ENCODE results near the gene NEUROG2. TPM values are rescaled to one million over a fixed set of nuclear protein-coding genes. Genes with fewer than 3 reads are reported as not detected.
A peak's percentile ranks its signal among the peaks of the same experiment; 100 is the strongest.
"Not testable (repeated sequence)": the region's sequence is repeated elsewhere in the genome, so short reads cannot be mapped to it uniquely, and the experiment has no call there.

Gene NEUROG2
- total and polyA plus RNA-seq, 4 donors = not detected

- H3K9me3 ChIP-seq (ENCODE audit: control insufficient read depth in 4 of 4, insufficient read depth in 3 of 4, low read length in 3 of 4) = peaks cover 0 to 20% (median 0%) of the 10 kb centered on the region in 4 donors
- H3K4me1 ChIP-seq (ENCODE audit: control insufficient read depth in 5 of 5, insufficient read depth in 5 of 5, low read length in 5 of 5) = peaks cover 0 to 16% (median 4%) of the 10 kb centered on the region in 5 donors
- no peaks in the 10 kb centered on the region for H3K36me3 ChIP-seq (ENCODE audit: control insufficient read depth in 4 of 4, insufficient read depth in 4 of 4, low read length in 4 of 4)
- H3K27ac ChIP-seq (ENCODE audit: low read depth in 1 of 2, low read length in 1 of 2) = no peak overlapping the region
- ATAC-seq (ENCODE audit: insufficient read depth, low FRiP score) = peak; percentile 80
- peaks cover 13 to 77% (median 62%) of the 10 kb centered on the region in 3 donors for H3K27me3 ChIP-seq (ENCODE audit: control insufficient read depth in 3 of 3, insufficient read depth in 3 of 3, low read length in 2 of 3)
- 2 to 3% methylated on average over 46 of the region's 46 CpGs for WGBS, 2 donors
- DNase-seq = peak; percentile 50 to 74 (median 68)
- TF ChIP-seq CTCF (IDR thresholded peaks at IDR 0.05; ENCODE audit: control extremely low read depth, extremely low read depth) = peak; percentile 36
- no peak overlapping the region for H3K4me3 ChIP-seq
- no peak overlapping the region for H3K9ac ChIP-seq (ENCODE audit: insufficient read depth in 1 of 2, low read length in 2 of 2)
Observed at GRCh38 chr4:112523764-112524505, 8.0 kb upstream of the NEUROG2 start.

GRCh38 chr4:112523008-112523721 is 7.2 kb upstream of the NEUROG2 start:
- no peak overlapping the region for H3K4me3 ChIP-seq
- 2 to 6% methylated on average over 37 of the region's 37 CpGs for WGBS, 2 donors
- no peak for TF ChIP-seq CTCF (IDR thresholded peaks at IDR 0.05; ENCODE audit: control extremely low read depth, extremely low read depth)
- peaks cover 15 to 85% (median 70%) of the 10 kb centered on the region in 3 donors for H3K27me3 ChIP-seq (ENCODE audit: control insufficient read depth in 3 of 3, insufficient read depth in 3 of 3, low read length in 2 of 3)
- ATAC-seq (ENCODE audit: insufficient read depth, low FRiP score) (no peak), DNase-seq (peak; percentile 63 to 72 (median 67))
- peaks cover 0 to 16% (median 4%) of the 10 kb centered on the region in 5 donors for H3K4me1 ChIP-seq (ENCODE audit: control insufficient read depth in 5 of 5, insufficient read depth in 5 of 5, low read length in 5 of 5)
- H3K27ac ChIP-seq (ENCODE audit: low read depth in 1 of 2, low read length in 1 of 2) = no peak overlapping the region
- H3K9me3 ChIP-seq (ENCODE audit: control insufficient read depth in 4 of 4, insufficient read depth in 3 of 4, low read length in 3 of 4) = peaks cover 0 to 20% (median 0%) of the 10 kb centered on the region in 4 donors
- H3K36me3 ChIP-seq (ENCODE audit: control insufficient read depth in 4 of 4, insufficient read depth in 4 of 4, low read length in 4 of 4) = no peaks in the 10 kb centered on the region
- H3K9ac ChIP-seq (ENCODE audit: insufficient read depth in 1 of 2, low read length in 2 of 2) = no peak overlapping the region

GRCh38 chr4:112522431-112522830 is 6.5 kb upstream of the NEUROG2 start:
- not testable (repeated sequence) for H3K27ac ChIP-seq (ENCODE audit: low read depth in 1 of 2, low read length in 1 of 2); H3K9ac ChIP-seq (ENCODE audit: insufficient read depth in 1 of 2, low read length in 2 of 2); H3K4me3 ChIP-seq; H3K36me3 ChIP-seq (ENCODE audit: control insufficient read depth in 4 of 4, insufficient read depth in 4 of 4, low read length in 4 of 4); ATAC-seq (ENCODE audit: insufficient read depth, low FRiP score)
- WGBS, 2 donors = 9 to 10% methylated on average over 17 of the region's 17 CpGs
- peaks cover 15 to 92% (median 74%) of the 10 kb centered on the region in 3 donors for H3K27me3 ChIP-seq (ENCODE audit: control insufficient read depth in 3 of 3, insufficient read depth in 3 of 3, low read length in 2 of 3)
- peak in 1 of 3 donors; percentile 1 for DNase-seq
- H3K9me3 ChIP-seq (ENCODE audit: control insufficient read depth in 4 of 4, insufficient read depth in 3 of 4, low read length in 3 of 4) = peaks cover 0 to 20% (median 0%) of the 10 kb centered on the region in 4 donors
- peaks cover 0 to 16% (median 4%) of the 10 kb centered on the region in 5 donors for H3K4me1 ChIP-seq (ENCODE audit: control insufficient read depth in 5 of 5, insufficient read depth in 5 of 5, low read length in 5 of 5)

Measured in lung (tissue), 12 donors.